GF-D8 (cell line): ENCODE results near the gene TTC38.

ENCODE experiments used
- DNase-seq: peaks from one replicate; lab custom pipeline; 2025; lab: John Stamatoyannopoulos, UW

TTC38 gene

DNA sequence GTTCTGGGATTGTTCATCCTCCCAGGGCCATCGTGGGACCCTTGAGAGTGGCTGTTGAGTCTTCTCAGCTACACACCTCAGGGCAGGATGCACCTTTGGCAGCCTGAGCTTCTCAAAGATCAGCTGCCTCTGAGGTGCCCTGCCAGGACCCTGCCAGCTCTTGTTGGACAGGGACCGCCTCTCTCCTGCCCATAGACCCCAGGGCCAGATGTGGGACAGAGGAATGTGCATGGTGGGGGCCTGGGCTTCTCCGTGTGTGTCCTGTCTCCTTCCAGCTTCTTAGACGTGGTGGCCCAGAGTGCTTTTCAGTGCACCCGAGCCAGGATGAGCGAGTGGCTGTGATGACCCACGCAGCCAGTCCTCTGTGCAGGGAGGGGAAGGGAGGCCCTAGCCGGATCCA, 61.8 kb downstream of the TTC38 start:
- DNase-seq, result no peak

DNA sequence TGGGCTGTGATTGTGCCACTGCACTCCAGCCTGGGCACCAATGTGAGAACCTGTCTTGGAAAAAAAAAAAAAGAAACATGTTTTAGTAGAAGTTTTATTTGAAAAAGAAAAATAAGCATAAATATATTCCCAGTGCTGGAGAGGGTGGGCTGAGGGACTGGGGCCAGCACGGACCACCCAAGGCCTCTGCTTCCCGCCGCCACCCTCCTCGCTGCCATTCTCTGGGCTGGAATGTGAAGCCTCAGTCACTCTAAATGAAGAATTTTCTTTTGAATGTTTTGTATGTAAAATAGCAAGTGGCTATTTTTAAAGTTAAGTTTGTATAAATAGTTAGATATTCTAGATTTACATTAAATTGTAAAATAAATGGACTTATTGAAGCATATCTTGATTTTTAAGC, 62.6 kb downstream of the TTC38 start:
- DNase-seq, result no peak

DNA sequence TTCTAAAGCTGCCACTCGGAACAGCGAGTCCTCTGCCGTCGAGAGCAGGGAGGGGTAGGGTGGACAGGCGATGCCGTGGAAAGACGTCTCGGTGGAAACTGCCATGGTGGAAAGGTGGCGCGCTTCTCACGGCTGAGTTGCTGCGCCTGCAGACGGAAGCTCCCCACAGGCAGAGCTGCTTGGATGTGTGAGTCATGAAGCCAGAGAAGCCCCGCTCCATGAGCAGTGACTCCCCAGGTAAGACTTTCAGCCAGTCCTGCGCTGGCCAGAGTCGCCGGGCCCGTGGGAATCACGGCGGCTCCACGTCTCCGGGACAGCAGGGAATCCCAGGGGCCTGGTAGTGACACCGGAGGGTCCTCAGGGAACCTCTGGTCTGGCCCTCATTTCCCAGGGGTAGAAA, 63.7 kb downstream of the TTC38 start:
- DNase-seq, result no peak

DNA sequence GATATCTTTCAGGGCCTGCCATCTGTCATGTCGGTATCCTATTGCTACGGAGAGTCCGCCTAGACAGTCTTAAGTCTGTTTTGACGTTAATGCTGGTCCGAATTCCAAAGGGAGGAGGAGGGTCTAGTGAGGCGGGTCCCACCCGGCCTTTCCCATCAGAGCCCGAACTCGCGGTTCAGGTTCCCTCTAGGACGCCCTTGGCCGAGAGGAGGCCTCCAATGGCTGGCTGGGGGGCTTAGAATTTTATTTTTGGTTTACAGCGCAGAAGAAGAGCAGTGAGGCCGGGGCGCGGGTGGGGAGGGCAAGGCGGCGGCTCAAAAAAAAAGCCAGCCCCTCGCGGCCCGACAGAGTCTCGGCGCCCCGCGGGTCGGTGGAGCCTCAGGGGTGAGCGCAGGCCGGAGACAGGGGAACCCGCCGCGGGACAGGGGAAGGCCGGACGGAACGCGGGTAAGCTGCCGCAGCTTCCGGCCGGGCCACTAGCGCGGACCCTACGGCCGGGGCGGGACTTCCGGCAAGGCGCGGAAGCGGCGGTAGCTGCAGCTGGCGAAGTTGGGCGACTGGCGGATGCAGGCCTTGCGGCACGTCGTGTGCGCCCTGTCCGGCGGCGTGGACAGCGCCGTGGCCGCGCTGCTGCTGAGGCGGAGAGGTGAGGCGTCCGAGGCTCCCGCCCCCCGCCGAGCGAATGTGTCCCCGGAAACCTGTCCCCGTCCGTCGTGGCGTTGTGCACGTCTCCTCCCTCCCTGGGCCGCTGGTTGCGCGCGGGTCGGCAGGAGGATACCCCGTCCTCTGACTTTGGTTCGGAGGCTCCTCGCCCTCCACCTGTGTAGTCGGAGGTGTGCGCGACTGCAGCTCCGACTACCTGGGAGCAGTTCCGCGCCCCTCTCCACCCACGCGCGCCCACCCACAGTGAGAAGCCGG, 67.7 kb downstream of the TTC38 start, which contains the start of gene TRMU:
TRMU (plus strand) TSS at position 514 of the 918 bp plus-strand sequence; CDS start at position 565, 51 bp downstream.
- peak; percentile 50 for DNase-seq

DNA sequence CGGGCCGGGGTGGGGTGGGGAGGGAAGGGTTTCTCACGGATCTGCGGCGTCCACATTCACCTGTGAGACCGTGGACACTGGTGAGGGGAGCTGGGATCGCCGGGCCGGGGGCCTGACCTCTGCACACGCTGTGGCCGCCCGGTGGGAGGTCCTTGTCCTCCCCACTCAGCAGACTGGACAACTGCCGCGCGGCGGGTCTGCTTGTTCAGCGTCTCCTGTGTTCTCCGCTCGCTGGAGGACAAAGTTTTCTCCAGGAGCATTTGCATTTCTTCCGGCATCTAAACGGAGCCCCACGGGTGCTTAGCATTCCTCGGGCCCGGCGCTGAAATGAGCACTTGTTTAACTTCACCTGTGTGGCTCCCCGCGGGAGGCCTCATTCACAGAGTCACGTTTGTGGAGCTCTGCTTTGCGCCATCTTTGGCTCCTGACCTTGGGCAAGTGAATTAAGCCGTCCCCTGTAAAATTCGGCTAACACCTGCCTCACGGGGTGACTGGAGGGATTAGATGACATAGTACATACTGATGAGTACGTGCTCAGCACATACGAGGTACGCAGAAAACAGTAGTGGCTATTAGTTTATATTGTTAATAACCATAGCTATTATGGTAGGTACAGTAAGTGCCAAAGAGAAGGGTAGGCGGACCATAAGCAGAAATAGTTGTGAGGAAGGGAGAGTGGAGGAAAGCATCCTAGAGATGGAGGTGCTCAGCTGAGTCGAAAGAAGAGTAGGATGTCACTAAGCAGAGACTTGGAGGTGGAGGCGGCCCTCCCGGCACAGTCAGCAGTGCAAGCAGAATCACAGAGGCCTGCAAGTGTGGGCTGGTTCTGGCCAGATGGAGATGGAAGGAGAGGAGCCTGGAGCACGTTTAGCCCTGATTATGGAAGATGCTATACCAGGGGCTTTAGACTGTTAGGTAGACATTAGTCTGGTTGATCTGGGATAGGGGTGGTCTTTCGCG, 68.6 kb downstream of the TTC38 start:
- DNase-seq, result no peak

DNA sequence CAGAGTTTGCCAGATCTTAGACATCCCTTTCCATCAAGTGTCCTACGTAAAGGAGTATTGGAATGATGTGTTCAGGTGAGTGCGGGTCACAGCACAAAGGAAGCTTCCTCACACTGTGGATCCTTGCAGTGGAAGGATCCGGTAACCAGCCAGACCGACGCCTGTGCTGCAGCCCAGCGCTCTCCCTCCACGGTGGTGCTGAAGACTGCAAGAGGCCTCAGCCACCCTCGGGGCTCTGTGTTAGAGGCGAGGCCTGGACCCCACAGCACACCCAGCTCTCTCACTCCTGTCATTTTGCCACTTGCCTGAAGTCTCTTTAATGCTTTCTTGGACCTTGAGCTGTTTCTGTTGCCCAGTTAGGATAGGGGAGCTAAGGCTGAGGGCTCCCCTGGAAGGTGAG, 70.1 kb downstream of the TTC38 start:
- DNase-seq, result no peak

DNA sequence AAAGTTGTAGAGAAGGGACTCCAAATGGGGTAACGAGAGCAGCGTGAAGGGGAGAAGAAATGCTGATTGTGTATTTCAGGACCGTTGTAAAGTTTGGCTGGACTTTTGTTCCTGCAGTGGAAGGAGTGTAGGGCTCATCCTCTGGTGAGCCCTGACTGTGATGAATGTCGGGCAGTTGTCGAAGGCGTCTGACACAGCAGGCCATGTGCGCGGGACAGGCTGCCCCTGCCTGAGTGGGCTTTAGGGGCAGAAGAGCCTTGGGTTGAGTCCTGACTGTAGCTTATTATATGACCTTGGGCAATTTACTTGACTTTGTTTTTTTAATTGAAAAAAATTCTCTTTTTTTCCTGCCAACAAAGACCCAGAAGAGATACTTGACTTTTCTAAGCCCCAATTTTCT, 70.8 kb downstream of the TTC38 start:
- no peak for DNase-seq

DNA sequence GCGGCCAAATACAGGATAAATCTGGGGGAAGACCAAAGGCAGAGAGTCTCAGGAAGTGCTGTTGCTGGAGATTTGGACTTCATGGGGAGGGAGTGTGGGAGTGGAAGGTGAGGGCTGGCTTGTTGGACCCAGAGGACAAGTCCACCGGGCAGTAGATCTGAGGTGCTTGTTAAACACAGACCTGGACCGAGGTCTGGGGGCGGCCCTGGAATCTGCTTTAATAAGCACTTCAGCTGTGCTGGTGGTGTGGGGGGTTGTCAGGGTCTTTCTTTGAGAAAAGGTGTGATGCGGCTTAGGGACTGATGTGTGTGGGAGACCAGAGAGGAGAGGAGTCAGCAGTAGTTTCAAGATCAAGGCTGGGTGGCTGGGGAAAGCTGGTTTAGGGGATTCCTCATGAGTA, 72.1 kb downstream of the TTC38 start:
- DNase-seq, result no peak

DNA sequence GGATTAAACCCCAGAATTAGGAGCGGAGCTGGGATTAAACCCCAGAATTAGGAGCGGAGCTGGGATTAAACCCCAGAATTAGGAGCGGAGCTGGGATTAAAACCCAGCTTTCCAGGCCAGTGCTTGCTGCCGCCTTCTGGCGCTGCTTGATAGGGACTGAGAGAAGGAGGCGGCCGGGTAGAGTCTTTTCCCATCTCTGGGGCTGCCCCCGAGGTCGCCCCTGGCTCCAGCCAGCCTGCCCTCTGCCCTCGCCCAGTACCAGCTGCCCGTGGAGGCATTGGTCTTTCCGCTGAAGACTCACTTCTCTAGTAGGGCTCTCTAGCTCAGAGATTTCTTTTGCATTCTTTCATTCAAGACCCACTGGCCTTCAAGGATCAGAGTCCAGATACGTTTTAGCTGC, 72.9 kb downstream of the TTC38 start:
- DNase-seq, result no peak
